NT2/D1 (cell line): ENCODE results near the gene GAP43.

Experiments
- DNase-seq: peaks from one replicate; pipeline ENCODE4 v3.0.0-alpha.2; 2011; ENCODE audit warnings: low read depth, low spot score
- H3K27me3 ChIP-seq: 2 replicates; pipeline ENCODE4 v1.6.0; 2011; ENCODE audit warnings: mild to moderate bottlenecking; ENCODE audit not compliant: insufficient read length, insufficient read depth
- H3K36me3 ChIP-seq: 2 replicates; pipeline ENCODE4 v1.6.1; 2011; ENCODE audit warnings: mild to moderate bottlenecking, low read length, mixed read lengths; ENCODE audit not compliant: insufficient read depth, insufficient read length
- H3K4me1 ChIP-seq: 2 replicates; pipeline ENCODE4 v1.5.1; 2011; ENCODE audit not compliant: insufficient read depth, insufficient read length
- H3K4me3 ChIP-seq: 2 replicates; pipeline ENCODE4 v1.5.1; 2011; ENCODE audit warnings: low read depth; ENCODE audit not compliant: insufficient read length
- H3K9ac ChIP-seq: 2 replicates; pipeline ENCODE4 v1.6.0; 2011; ENCODE audit warnings: low read depth; ENCODE audit not compliant: insufficient read length
- H3K9me3 ChIP-seq: 2 replicates; pipeline ENCODE4 v1.5.1; 2011; ENCODE audit warnings: mild to moderate bottlenecking, low read length; ENCODE audit not compliant: insufficient read depth
- SUZ12 ChIP-seq: IDR thresholded peaks from 2 replicates; pipeline ENCODE4 v1.6.1; 2011; ENCODE audit not compliant: insufficient read length, insufficient read depth; ENCODE audit errors: extremely low read depth
- YY1 ChIP-seq: IDR thresholded peaks from 2 replicates; pipeline ENCODE4 v1.6.1; 2011; ENCODE audit not compliant: insufficient read length, insufficient read depth
- ZNF274 ChIP-seq: IDR thresholded peaks from 2 replicates; pipeline ENCODE4 v1.6.1; 2011; ENCODE audit warnings: mild to moderate bottlenecking, low read depth, low read length

GAP43 gene

GRCh38 chr3:115666081-115666480, 42.8 kb downstream of the GAP43 start:
- DNase-seq, result no peak
- no peak for TF ChIP-seq SUZ12
- TF ChIP-seq ZNF274, result no peak
- TF ChIP-seq YY1, result no peak
- Histone ChIP-seq H3K36me3 (no peaks in the 10 kb centered on the region), H3K9ac (no peak overlapping the region), H3K27me3 (no peaks in the 10 kb centered on the region), H3K4me3 (no peak overlapping the region), H3K4me1 (no peaks in the 10 kb centered on the region), H3K9me3 (no peaks in the 10 kb centered on the region)

DNA sequence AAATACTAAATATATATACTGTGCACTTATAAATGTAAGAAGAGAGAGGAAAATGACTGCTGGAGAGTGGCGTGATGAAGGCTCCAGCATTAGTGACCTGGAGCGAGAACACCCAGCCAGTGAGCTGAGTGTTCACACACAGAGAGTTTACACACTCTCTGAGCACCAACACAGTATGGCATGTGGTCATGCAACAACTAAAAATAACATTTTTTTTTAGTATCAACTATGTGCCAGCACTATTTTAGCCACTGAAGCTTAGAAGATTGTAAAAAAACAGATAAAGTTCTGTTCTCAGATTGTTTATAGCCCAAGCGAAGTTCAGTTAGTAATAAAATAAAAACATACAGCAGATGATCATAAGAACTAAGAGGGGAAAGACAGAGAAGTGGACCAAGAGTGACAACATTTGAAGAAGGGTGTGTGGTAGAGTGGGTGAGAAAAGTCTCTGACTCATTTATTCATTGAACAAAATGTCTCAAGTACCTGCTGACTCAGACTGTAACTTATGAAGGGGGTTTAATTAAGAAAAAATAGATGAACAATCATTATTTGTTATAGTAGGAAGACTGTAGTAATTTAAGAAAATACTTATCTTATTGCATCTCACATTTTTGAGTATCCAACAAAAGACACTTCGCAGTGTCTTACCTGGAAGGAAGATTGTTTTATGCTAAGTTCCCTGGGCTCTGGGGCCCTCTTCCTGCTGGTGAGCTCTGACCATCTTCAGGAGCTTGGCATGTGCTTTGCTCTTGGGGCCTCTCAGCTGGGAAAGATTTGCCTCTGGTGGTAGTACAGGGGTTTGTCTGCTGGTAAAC, 43.8 kb downstream of the GAP43 start:
- no peaks in the 10 kb centered on the region for H3K27me3 ChIP-seq
- no peak overlapping the region for H3K9ac ChIP-seq
- no peaks in the 10 kb centered on the region for H3K4me1 ChIP-seq
- no peaks in the 10 kb centered on the region for H3K9me3 ChIP-seq
- H3K36me3 ChIP-seq, result no peaks in the 10 kb centered on the region
- TF ChIP-seq ZNF274 (no peak), SUZ12 (no peak), YY1 (no peak)
- no peak for DNase-seq
- no peak overlapping the region for H3K4me3 ChIP-seq

- H3K9me3 ChIP-seq, result no peaks in the 10 kb centered on the region
- no peaks in the 10 kb centered on the region for H3K27me3 ChIP-seq
- TF ChIP-seq YY1 (no peak), ZNF274 (no peak), SUZ12 (no peak)
- H3K9ac ChIP-seq, result no peak overlapping the region
- H3K36me3 ChIP-seq, result no peaks in the 10 kb centered on the region
- H3K4me3 ChIP-seq, result no peak overlapping the region
- no peaks in the 10 kb centered on the region for H3K4me1 ChIP-seq
- DNase-seq, result no peak
These were observed 44.4 kb downstream of the GAP43 start for GRCh38 chr3:115667738-115668065.

GRCh38 chr3:115670911-115671310, 47.6 kb downstream of the GAP43 start:
- Histone ChIP-seq H3K4me3 (no peak overlapping the region), H3K4me1 (no peaks in the 10 kb centered on the region), H3K9me3 (no peaks in the 10 kb centered on the region), H3K9ac (no peak overlapping the region), H3K36me3 (no peaks in the 10 kb centered on the region), H3K27me3 (no peaks in the 10 kb centered on the region)
- no peak for DNase-seq
- TF ChIP-seq YY1 (no peak), SUZ12 (no peak), ZNF274 (no peak)

DNA sequence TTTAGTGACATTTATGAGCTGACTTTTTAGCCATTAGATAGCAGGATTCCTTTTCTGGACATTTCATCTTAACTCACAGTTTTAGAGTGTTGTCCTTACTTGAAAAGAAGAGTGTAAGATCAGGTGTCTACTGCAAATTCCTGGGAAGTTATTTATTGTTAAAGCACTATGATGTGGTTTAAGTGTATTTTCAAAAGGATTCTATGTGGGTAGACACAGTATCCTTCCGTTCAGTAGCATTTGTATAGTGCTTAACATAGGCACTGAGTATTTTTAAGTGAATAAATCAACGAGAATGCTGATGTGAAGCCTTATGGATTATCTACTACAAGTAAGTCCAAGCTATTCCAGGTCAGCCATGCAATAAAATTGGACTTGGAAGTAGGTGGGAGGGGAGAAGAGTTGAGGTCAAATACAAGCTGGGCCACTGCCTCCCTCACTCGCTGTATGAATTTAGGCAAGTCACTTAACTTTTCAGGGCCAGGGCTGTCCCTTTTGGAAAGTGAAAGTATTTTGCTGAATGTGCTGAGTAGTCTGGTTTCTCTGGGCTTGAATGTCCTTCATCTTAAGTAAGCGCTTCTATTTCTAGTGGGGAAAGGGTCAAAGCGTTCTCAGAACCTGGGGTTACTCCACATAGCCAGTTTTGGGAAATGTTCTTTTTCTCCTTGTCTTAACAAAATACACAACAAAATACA, 48.6 kb downstream of the GAP43 start:
- Histone ChIP-seq H3K27me3 (no peaks in the 10 kb centered on the region), H3K4me1 (no peaks in the 10 kb centered on the region), H3K9ac (no peak overlapping the region), H3K4me3 (no peak overlapping the region), H3K9me3 (no peaks in the 10 kb centered on the region), H3K36me3 (no peaks in the 10 kb centered on the region)
- TF ChIP-seq ZNF274, result no peak
- TF ChIP-seq SUZ12, result no peak
- no peak for TF ChIP-seq YY1
- DNase-seq, result no peak

GRCh38 chr3:115673881-115674280, 50.6 kb downstream of the GAP43 start:
- H3K27me3 ChIP-seq, result no peaks in the 10 kb centered on the region
- no peaks in the 10 kb centered on the region for H3K4me1 ChIP-seq
- DNase-seq, result no peak
- TF ChIP-seq YY1 (no peak), ZNF274 (no peak)
- H3K4me3 ChIP-seq, result no peak overlapping the region
- no peaks in the 10 kb centered on the region for H3K36me3 ChIP-seq
- H3K9ac ChIP-seq, result no peak overlapping the region
- H3K9me3 ChIP-seq, result no peaks in the 10 kb centered on the region

- H3K4me3 ChIP-seq, result no peak overlapping the region
- TF ChIP-seq YY1, result no peak
- no peak for TF ChIP-seq SUZ12
- H3K36me3 ChIP-seq, result no peaks in the 10 kb centered on the region
- no peaks in the 10 kb centered on the region for H3K27me3 ChIP-seq
- H3K4me1 ChIP-seq, result no peaks in the 10 kb centered on the region
- H3K9ac ChIP-seq, result no peak overlapping the region
- H3K9me3 ChIP-seq, result no peaks in the 10 kb centered on the region
- DNase-seq, result no peak
These were observed 53.0 kb downstream of the GAP43 start for GRCh38 chr3:115676336-115676735.
